ENCODE measurements around the gene NEK5.
"Not testable (repeated sequence)": the region's sequence is repeated elsewhere in the genome, so short reads cannot be mapped to it uniquely, and the experiment has no call there.

NEK5 gene

DNA sequence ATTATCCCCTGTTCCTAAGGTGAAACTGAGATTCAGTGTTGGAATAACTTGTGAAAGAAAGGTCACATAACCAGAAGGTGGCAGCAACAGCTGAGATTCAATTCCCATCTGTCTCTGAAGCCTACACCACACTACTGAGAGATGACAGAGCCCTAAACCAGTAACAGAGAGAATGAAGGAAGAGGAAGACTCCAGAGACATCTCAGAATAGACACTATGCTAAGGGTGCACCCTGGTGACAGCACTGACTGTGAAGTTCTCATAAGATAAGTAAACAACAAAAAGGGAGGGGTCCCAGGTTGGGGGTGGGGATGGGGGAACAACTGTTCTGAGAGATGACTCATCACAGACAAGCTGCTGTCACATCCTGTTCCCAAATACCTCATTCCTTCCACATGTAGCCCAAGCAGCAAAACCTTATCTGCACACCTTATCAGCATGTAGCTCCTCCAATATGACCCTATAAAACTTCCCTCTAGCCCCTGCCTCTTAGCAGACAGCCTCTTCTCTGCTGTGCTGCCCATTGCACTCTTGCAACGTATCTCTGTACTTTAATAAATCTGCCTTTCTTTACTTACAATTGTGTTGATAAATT is 57.8 kb downstream of the NEK5 start:
- peak; percentile 40 for ATAC-seq
- DNase-seq = peak; percentile 5

DNA sequence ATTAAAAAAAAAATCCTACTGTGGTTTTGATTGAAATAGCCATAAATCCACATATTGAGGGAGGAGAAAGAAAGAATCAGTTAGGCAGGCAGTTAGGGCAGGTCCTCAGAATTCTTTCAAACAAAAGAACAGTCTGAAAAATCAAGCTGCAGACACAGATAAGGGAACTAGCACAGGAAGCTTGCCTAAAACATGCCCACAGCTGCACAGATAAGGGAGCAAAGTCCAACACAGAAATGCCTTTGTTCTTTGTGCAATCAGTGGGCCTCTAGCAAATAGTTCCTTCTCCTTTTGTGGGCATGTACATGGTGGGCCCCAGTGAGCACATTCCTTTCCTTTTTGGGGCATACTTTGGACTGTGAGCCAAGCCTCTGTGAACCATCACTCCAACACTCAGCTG is 61.6 kb downstream of the NEK5 start:
- ATAC-seq = no peak
- no peak for DNase-seq

- DNase-seq (no peak), ATAC-seq (no peak)
Measured at GRCh38 chr13:52061587-52061986, 67.3 kb downstream of the NEK5 start.

DNA sequence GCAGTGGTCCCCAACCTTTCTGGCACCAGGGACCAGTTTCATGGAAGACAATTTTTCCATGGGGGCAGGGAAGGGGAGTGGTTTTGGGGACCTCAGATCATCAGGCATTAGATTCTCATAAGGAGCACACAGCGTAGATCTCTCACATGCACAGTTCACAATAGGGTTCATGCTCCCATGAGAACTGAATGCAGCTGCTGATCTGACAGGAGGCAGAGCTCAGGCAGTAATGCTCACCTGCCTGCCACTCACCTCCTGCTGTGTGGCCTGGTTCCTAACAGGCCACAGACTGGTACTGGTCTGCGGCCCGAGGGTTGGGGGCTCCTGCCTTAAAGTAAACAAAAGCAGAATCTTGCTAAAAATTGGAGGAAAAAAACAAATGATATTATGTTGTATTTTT is 67.8 kb downstream of the NEK5 start:
- DNase-seq, ATAC-seq: not testable (repeated sequence)

DNA sequence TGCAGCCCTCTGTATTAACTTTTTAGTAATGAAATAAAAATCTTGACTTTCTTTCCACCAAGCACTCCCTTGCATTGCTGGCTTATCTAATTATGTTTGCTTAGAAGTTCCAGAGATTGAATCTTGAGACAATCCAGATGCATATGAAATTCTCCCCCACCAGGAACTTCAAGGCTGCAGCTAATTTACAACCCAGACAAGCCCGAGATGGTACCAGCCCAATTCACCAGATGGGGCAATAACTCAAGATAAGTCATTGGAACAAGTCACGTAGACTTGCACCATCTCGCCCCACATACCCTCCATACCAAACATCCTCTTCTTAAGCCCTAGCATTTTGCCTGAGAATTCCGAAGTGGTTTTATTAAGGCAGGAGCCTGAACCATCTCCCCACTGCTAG is 75.4 kb downstream of the NEK5 start:
- DNase-seq = no peak
- no peak for ATAC-seq

DNA sequence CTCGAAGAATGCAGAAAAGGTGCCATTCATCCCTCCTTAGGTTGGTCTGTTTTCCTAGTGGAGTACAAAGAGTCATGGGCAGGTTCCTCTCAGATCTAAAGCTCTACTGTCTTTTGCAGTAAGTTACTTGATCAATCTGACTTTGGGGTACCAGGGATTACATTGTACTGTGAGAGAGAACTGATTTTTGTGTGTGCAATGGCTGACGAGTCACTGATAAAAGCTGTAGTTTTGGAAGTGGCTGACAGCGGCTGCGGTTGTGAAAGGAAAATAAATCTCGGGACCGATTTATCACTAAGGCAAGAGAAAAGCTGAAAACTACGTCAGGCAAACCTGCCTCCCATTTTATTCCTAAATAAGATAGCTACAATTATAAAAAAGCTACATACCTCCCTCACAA is 77.5 kb downstream of the NEK5 start:
- no peak for ATAC-seq
- DNase-seq = no peak

- no peak for ATAC-seq
- DNase-seq = no peak
Measured at GRCh38 chr13:52048516-52048915, 80.4 kb downstream of the NEK5 start.

DNA sequence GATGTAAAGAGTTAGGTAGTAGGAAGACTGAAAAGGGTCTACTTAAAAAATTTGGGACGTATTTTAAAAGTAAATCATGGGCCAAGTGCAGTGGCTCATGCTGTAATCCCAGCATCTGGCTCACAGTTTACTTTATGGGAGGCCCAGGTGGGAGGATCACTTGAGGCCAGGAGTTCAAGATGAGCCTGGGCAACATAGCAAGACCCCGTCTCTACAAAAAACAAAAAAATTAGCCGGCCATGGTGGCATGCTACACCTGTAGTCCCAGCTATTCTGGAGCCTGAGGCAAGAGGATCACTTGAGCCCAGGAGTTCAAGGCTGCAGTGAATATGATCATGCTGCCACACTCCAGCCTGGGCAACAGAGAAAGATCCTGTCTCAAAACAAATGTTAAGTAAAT is 81.4 kb downstream of the NEK5 start:
- no peak for DNase-seq

GRCh38 chr13:52043675-52044074 is 85.2 kb downstream of the NEK5 start:
- DNase-seq (no peak), ATAC-seq (no peak)

More for the DNA sequence above, 81.4 kb downstream of the NEK5 start:
- no peak for ATAC-seq

- DNase-seq (no peak), ATAC-seq (no peak)
Measured at GRCh38 chr13:52036037-52036436, 92.8 kb downstream of the NEK5 start.

DNA sequence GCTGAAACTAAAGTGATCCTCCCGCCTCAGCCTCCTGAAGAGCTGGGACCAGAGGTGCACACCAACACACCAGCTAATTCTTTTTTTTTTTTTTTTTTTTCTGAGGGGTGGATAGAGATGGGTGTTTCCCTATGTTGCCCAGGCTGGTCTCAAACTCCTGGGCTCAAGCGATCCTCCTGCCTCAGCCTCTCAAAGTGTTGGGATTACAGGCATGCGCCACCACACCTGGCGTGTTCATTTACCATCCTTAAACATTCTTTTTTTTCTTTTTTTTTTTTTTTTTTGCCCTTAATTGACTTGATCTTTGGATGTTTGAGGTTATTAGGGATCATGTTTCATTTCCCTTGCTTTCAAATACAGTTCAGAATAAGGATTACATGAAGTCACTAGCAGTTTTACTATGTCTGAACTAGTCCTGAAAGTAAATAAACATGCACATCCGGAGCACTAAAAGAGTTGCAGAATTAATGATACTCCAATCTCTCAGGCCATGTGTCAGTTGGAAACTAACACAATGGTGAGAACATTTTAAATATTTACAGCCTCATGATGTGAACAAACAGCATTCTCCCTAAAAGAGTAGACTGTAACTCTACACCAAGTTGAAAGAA is 94.2 kb downstream of the NEK5 start:
- no peak for DNase-seq
- ATAC-seq = no peak

- no peak for ATAC-seq
- no peak for DNase-seq
Measured at GRCh38 chr13:52033039-52033438, 95.8 kb downstream of the NEK5 start.

DNA sequence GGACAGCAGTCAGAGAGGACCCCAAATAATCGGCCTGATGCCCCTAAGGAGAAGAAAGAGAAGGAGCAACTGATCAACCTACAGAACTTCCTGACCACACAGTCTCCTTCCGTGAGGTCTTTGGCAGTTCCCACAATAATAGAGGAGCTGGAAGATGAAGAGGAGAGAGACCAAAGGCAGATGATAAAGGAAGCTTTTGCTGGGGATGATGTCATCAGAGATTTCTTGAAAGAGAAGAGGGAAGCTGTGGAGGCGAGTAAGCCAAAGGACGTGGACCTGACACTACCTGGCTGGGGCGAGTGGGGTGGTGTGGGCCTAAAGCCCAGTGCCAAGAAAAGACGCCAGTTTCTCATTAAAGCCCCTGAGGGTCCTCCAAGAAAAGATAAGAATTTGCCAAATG is 98.5 kb downstream of the NEK5 start:
- ATAC-seq, DNase-seq: not testable (repeated sequence)

GRCh38 chr13:52029569-52029968 is 99.3 kb downstream of the NEK5 start:
- ATAC-seq (no peak), DNase-seq (no peak)

GRCh38 chr13:52027832-52028231 is 101.0 kb downstream of the NEK5 start:
- DNase-seq = no peak

DNA sequence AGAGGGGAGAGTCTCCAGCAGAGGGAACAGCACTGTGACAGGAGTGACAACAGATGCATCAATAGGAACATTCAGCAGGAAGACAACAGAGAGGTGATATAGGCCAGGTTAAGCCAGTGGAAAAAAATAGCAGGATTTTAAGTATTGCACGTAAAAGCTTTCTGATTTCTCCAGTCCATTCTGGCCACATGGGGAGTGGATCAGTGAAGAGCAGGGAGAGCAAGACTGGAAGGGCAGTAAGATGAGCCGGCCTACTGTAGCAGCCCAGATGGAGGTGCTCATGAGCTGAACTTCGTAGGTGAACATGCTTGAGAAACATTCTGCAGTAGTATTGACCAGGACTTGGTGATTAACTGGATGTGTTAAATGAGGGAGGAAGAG is 102.6 kb downstream of the NEK5 start:
- ATAC-seq (no peak), DNase-seq (no peak)

More at GRCh38 chr13:52027832-52028231, 101.0 kb downstream of the NEK5 start:
- ATAC-seq = no peak

DNA sequence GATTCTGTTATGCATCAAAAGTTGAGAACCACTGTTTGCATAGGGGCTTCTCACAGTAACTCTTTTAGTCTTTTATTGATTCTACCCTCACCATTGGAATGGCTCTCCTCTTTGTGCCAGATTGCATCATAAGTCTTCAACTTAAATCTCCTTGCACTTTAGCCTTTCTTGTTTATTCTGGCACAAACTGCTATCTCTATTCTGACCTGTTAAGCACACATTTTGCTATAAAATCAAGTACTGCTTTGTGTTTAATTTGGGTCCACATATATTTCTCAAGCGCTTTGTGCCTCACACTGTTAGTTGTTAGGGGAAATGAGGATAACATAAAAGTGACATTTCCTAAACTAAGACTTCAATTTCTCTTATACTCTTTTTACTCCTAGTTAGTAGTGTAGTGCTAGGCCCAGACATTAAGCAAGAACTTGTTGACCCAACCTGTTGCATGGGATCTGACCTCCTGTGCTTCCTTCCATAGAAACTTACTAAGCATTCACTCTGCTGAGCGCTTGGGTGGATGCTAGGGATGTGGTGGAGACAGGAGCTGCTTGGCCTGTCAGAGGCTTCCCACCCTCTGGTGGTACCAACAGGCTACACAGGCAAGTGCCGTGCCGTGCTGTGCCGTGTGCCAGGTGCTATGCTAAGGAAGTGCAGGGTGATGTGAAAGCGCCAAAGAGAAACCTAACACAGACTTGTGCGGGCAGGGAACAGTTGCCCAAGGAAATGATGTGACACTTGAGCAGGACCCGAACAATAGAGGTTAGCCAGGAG is 103.2 kb downstream of the NEK5 start:
- DNase-seq (no peak), ATAC-seq (no peak)

GRCh38 chr13:52024481-52024880 is 104.4 kb downstream of the NEK5 start, which contains the start of gene UTP14C:
Gene UTP14C, plus strand, starts transcription at chr13:52024691. Its CDS starts 4,114 bp downstream, at chr13:52028805.
- ATAC-seq (no peak), DNase-seq (no peak)

GRCh38 chr13:52022356-52022755 is 106.5 kb downstream of the NEK5 start:
- DNase-seq (no peak), ATAC-seq (no peak)

DNA sequence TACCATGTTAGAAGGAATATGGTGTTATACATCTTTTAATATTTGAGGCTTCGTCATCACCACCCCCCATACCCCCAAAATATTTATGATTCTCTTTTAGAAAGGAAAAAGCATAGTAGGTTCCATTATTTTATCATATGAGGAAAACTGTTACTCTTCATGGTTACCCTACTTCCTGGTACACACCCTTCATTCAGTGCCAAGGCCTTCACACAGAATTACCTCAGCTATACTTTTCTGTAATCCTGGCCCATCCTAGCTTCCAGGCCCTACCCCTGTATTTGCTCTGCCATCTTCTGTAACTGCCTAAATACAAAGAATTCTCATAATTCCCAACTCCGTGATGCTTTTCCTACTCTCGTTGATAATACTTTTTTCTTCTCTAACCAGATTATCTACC is 108.7 kb downstream of the NEK5 start:
- ATAC-seq (no peak), DNase-seq (no peak)

- DNase-seq (no peak), ATAC-seq (no peak)
Measured at GRCh38 chr13:52016296-52016695, 112.6 kb downstream of the NEK5 start.

DNA sequence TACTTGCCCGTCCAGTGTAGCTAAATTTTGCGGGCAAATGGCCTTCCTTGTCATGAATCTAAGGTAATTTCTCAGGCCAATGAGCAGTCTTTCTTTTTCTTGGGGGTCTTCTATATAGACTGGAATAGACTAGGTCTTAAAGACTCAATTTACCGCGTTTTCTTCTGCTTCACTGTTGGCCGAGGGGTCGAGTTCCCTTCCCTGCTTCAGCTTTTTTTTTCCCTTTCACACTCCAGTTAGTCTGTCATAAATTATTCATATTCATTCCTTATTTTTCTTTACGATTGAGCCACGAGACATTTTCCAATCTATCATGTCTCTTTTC is 116.4 kb downstream of the NEK5 start:
- ATAC-seq (no peak), DNase-seq (no peak)

GRCh38 chr13:52011632-52012511 is 117.0 kb downstream of the NEK5 start, which contains the start of gene ALG11:
Gene ALG11, plus strand, starts transcription at chr13:52012398. Its CDS starts 21 bp downstream, at chr13:52012419.
- DNase-seq = peak; percentile 99
- peak; percentile 99 for ATAC-seq
